Measurements from ENCODE around the gene DDX47. TPM values are rescaled to one million over a fixed set of nuclear protein-coding genes. Genes with fewer than 3 reads are reported as not detected.

DDX47 gene
- total RNA-seq, 2 experiments from 2014 or later, result 45.1 to 59.1 TPM

DNA sequence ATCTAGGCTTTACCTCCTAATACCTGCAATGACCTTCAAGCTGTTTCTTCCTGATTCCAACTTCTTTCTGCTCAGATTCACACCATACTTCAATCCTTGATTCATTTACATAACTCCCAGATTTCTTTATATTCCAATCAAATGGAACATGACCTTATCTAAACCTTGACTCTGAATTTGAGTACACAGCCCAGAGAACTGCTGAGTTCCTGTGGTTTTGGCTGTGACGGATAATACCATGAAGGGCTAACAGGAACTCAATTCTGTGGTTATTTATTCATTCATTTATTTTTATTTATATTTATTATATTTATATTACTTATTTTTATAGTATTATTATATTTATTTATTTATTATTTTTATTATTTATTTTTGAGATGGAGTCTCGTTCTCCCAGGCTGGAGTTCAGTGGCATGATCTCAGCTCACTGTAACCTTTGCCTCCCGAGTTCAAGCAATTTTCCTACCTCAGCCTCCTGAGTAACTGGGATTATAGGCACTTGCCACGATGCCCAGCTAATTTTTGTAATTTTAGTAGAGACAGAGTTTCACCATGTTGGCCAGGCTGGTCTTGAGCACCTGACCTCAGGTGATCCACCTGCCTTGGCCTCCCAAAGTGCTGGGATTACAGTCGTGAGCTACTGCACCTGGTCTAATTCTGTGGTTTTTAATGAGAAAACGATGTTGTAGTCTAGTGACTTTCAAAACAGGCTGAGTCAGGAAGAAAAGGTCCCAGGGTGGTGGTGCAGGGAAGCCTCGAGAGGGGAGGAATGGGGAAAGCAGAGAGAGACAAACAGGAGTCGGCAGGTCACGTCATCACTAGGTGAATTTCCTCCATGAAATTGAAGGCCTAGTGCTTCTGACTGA is 16.0 kb upstream of the DDX47 start:
- Histone ChIP-seq H4K20me1 (ENCODE audit: insufficient read depth, low read length) (no peaks in the 10 kb centered on the region), H3K9me2 (ENCODE audit: insufficient read depth, low read length) (no peaks in the 10 kb centered on the region), H3K4me3 (ENCODE audit: low read depth, low read length, poor library complexity, severe bottlenecking) (no peak overlapping the region), H3K9me3 (ENCODE audit: low read length) (no peaks in the 10 kb centered on the region), H3K27ac (ENCODE audit: low read depth, low read length, poor library complexity, severe bottlenecking) (no peak overlapping the region), H3K36me3 (ENCODE audit: insufficient read depth, low read length) (no peaks in the 10 kb centered on the region), H3K4me1 (ENCODE audit: insufficient read depth, low read length, poor library complexity, severe bottlenecking) (no peaks in the 10 kb centered on the region), H3K79me2 (ENCODE audit: insufficient read depth, low read depth, low read length) (no peaks in the 10 kb centered on the region), H2AFZ (ENCODE audit: low read length) (no peak overlapping the region), H3K4me2 (ENCODE audit: low read length) (no peak overlapping the region)
- POLR2A ChIA-PET, result no interaction called here
- BruUV-seq (replicated peaks), result no TSS peak
- intact Hi-C loops (cut with micrococcal nuclease; ENCODE audit: unreplicated experiment), result loop anchor here (10.0 kb wide), 1 partner anchor 418 kb away; no protein-coding TSS in a partner anchor
- TF ChIP-seq, protein P1, sequence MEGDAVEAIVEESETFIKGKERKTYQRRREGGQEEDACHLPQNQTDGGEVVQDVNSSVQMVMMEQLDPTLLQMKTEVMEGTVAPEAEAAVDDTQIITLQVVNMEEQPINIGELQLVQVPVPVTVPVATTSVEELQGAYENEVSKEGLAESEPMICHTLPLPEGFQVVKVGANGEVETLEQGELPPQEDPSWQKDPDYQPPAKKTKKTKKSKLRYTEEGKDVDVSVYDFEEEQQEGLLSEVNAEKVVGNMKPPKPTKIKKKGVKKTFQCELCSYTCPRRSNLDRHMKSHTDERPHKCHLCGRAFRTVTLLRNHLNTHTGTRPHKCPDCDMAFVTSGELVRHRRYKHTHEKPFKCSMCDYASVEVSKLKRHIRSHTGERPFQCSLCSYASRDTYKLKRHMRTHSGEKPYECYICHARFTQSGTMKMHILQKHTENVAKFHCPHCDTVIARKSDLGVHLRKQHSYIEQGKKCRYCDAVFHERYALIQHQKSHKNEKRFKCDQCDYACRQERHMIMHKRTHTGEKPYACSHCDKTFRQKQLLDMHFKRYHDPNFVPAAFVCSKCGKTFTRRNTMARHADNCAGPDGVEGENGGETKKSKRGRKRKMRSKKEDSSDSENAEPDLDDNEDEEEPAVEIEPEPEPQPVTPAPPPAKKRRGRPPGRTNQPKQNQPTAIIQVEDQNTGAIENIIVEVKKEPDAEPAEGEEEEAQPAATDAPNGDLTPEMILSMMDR (conservative IDR thresholded peaks at IDR 0.05; ENCODE audit: low read length), result no peak
- no peak for TF ChIP-seq EZH2phosphoT487 (IDR thresholded peaks at IDR 0.05; ENCODE audit: borderline replicate concordance, low read depth, low read length)
- DNase-seq (ENCODE audit: low spot score), result no peak
- CTCF ChIA-PET (ENCODE audit: unreplicated experiment), result no interaction called here

DNA sequence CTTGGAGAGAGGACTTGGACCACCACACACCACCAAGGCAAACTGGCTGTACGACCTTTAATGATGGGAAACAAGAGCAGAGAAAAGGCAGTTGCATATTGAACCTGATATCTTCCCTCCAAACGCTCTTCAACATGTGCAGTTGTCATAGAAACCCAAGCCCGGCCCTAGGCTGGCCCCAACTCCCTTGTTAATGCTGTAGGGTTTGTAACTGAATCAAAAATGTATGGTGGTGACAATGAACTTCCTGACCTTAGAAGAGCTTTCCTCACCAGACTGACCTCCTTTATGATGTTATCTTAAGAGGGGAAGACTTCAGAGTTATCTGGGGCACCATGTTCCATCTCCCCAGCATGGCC is 15.4 kb upstream of the DDX47 start:
- no peak overlapping the region for H3K27ac ChIP-seq (ENCODE audit: low read depth, low read length, poor library complexity, severe bottlenecking)
- no peaks in the 10 kb centered on the region for H3K9me2 ChIP-seq (ENCODE audit: insufficient read depth, low read length)
- POLR2A ChIA-PET, result interaction anchor here (1.4 kb wide), 1 partner anchor 61 kb away, joined by 4 read pairs; no protein-coding TSS in a partner anchor
- TSS peak; percentile 35 for BruUV-seq (replicated peaks)
- H3K4me3 ChIP-seq (ENCODE audit: low read depth, low read length, poor library complexity, severe bottlenecking), result no peak overlapping the region
- TF ChIP-seq, protein P1 (conservative IDR thresholded peaks at IDR 0.05; ENCODE audit: low read length), result no peak
- TF ChIP-seq EZH2phosphoT487 (IDR thresholded peaks at IDR 0.05; ENCODE audit: borderline replicate concordance, low read depth, low read length), result no peak
- no peaks in the 10 kb centered on the region for H4K20me1 ChIP-seq (ENCODE audit: insufficient read depth, low read length)
- no peak overlapping the region for H2AFZ ChIP-seq (ENCODE audit: low read length)
- CTCF ChIA-PET (ENCODE audit: unreplicated experiment), result no interaction called here
- no peaks in the 10 kb centered on the region for H3K4me1 ChIP-seq (ENCODE audit: insufficient read depth, low read length, poor library complexity, severe bottlenecking)
- no peak for DNase-seq (ENCODE audit: low spot score)
- H3K79me2 ChIP-seq (ENCODE audit: insufficient read depth, low read depth, low read length), result no peaks in the 10 kb centered on the region
- H3K4me2 ChIP-seq (ENCODE audit: low read length), result no peak overlapping the region
- no peaks in the 10 kb centered on the region for H3K36me3 ChIP-seq (ENCODE audit: insufficient read depth, low read length)
- intact Hi-C loops (cut with micrococcal nuclease; ENCODE audit: unreplicated experiment), result loop anchor here (10.0 kb wide), 1 partner anchor 417 kb away; no protein-coding TSS in a partner anchor
- H3K9me3 ChIP-seq (ENCODE audit: low read length), result no peaks in the 10 kb centered on the region

DNA sequence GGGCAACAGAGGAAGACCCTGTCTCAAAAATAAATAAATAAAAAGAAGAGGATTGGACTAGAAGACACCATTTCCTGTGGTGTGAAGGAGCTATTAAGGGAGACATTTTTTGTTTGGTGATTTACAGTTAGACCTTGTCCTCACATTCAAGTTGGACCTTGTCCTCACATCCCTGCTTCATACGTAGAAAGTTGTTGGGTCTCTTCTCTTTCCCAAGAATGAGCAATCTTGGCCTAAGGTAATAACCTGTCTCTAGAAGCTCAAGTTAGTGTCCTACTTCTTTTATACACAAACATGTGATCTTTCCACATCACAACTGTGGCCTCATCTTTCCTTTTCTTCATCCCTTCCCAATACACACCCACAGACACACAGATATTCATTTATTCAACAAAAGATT is 14.7 kb upstream of the DDX47 start:
- Histone ChIP-seq H3K9me3 (ENCODE audit: low read length) (no peaks in the 10 kb centered on the region), H3K4me3 (ENCODE audit: low read depth, low read length, poor library complexity, severe bottlenecking) (no peak overlapping the region), H3K4me2 (ENCODE audit: low read length) (no peak overlapping the region), H3K79me2 (ENCODE audit: insufficient read depth, low read depth, low read length) (no peaks in the 10 kb centered on the region), H3K36me3 (ENCODE audit: insufficient read depth, low read length) (no peaks in the 10 kb centered on the region), H3K9me2 (ENCODE audit: insufficient read depth, low read length) (no peaks in the 10 kb centered on the region), H2AFZ (ENCODE audit: low read length) (no peak overlapping the region), H3K27ac (ENCODE audit: low read depth, low read length, poor library complexity, severe bottlenecking) (no peak overlapping the region), H4K20me1 (ENCODE audit: insufficient read depth, low read length) (no peaks in the 10 kb centered on the region), H3K4me1 (ENCODE audit: insufficient read depth, low read length, poor library complexity, severe bottlenecking) (no peaks in the 10 kb centered on the region)
- ChIA-PET CTCF (ENCODE audit: unreplicated experiment) (interaction anchor here (1.0 kb wide), 1 partner anchor 10 kb away, joined by 3 read pairs; no protein-coding TSS in a partner anchor), POLR2A (interaction anchor here (0.6 to 1.4 kb wide), 3 partner anchors 62 to 333 kb away, joined by 4 to 8 read pairs (median 5); no protein-coding TSS in a partner anchor)
- TF ChIP-seq EZH2phosphoT487 (IDR thresholded peaks at IDR 0.05; ENCODE audit: borderline replicate concordance, low read depth, low read length), result no peak
- TF ChIP-seq, protein P1 (conservative IDR thresholded peaks at IDR 0.05; ENCODE audit: low read length), result no peak
- DNase-seq (ENCODE audit: low spot score), result no peak
- BruUV-seq (replicated peaks), result no TSS peak
- intact Hi-C loops (cut with micrococcal nuclease; ENCODE audit: unreplicated experiment), result loop anchor here (10.0 kb wide), 1 partner anchor 416 kb away; no protein-coding TSS in a partner anchor

All from OCI-LY7 (cell line).